HG03469 (cell line): Measurements from ENCODE around the gene COX19.
A peak's percentile ranks its signal among the peaks of the same experiment; 100 is the strongest.
"Not testable (repeated sequence)": the region's sequence is repeated elsewhere in the genome, so short reads cannot be mapped to it uniquely, and the experiment has no call there.

Source experiments
- ATAC-seq: cut with Tn5 transposase; IDR thresholded peaks from one replicate; pipeline ENCODE4 v1.9.1; 2021; ENCODE audit warnings: mild to moderate bottlenecking, moderate library complexity, moderate number of reproducible peaks; ENCODE audit not compliant: unreplicated experiment

COX19 gene

GRCh38 chr7:949021-949934 lies 26.1 kb downstream of the COX19 start:
- no peak for ATAC-seq

- no peak for ATAC-seq
These were observed 27.7 kb downstream of the COX19 start for GRCh38 chr7:947391-948210.

GRCh38 chr7:946256-946996 lies 28.9 kb downstream of the COX19 start:
- ATAC-seq, result no peak

- ATAC-seq, result no peak
These were observed 29.6 kb downstream of the COX19 start for GRCh38 chr7:945556-946255.

GRCh38 chr7:945147-945555 lies 30.2 kb downstream of the COX19 start:
- ATAC-seq, result no peak

- no peak for ATAC-seq
These were observed 30.6 kb downstream of the COX19 start for GRCh38 chr7:944744-945143.

GRCh38 chr7:943793-944192 lies 31.6 kb downstream of the COX19 start:
- not testable (repeated sequence) for ATAC-seq

- ATAC-seq, result no peak
These were observed 34.5 kb downstream of the COX19 start for GRCh38 chr7:940599-941408.

GRCh38 chr7:939843-940242 lies 35.5 kb downstream of the COX19 start:
- no peak for ATAC-seq

GRCh38 chr7:938546-939185 lies 36.7 kb downstream of the COX19 start:
- no peak for ATAC-seq

GRCh38 chr7:937856-938484 lies 37.4 kb downstream of the COX19 start:
- no peak for ATAC-seq

- peak; percentile 77 for ATAC-seq
These were observed 38.8 kb downstream of the COX19 start for GRCh38 chr7:936386-937054.

GRCh38 chr7:935874-936385 lies 39.4 kb downstream of the COX19 start:
- no peak for ATAC-seq

GRCh38 chr7:935164-935873 lies 40.0 kb downstream of the COX19 start:
- ATAC-seq, result no peak

- no peak for ATAC-seq
These were observed 40.7 kb downstream of the COX19 start for GRCh38 chr7:934469-935163.

- no peak for ATAC-seq
These were observed 42.7 kb downstream of the COX19 start for GRCh38 chr7:932651-932975.
